Subcutaneous abdominal adipose tissue (tissue), 5 donors: ENCODE results near the gene RYR1.

Source experiments
- H3K27ac ChIP-seq: one replicate; pipeline ENCODE4 v1.7.0; 2013; ENCODE audit warnings: low read depth, mild to moderate bottlenecking, inconsistent platforms, low read length, moderate library complexity
- H3K27me3 ChIP-seq, 5 donors: one replicate each; pipeline ENCODE4 v1.7.0; 2013; ENCODE audit warnings: low read length in 5 of 5, inconsistent platforms in 1 of 5; ENCODE audit not compliant: control insufficient read depth in 5 of 5, insufficient read depth in 4 of 5
- H3K36me3 ChIP-seq, 5 donors: one replicate each; pipeline ENCODE4 v1.7.0; 2013; ENCODE audit warnings: low read length in 5 of 5; ENCODE audit not compliant: control insufficient read depth in 5 of 5, insufficient read depth in 5 of 5
- H3K4me1 ChIP-seq, 5 donors: one replicate each; pipeline ENCODE4 v1.7.0; 2013; ENCODE audit warnings: low read length in 5 of 5, mild to moderate bottlenecking in 3 of 5, moderate library complexity in 1 of 5; ENCODE audit not compliant: control insufficient read depth in 5 of 5, insufficient read depth in 5 of 5
- H3K4me3 ChIP-seq, 5 donors: one replicate each; pipeline ENCODE4 v1.7.0; 2013; ENCODE audit warnings: low read length in 5 of 5, low read depth in 1 of 5
- H3K9ac ChIP-seq, 5 donors: one replicate each; pipeline ENCODE4 v1.7.0; 2013; ENCODE audit warnings: low read length in 5 of 5, mild to moderate bottlenecking in 4 of 5, moderate library complexity in 3 of 5
- H3K9me3 ChIP-seq, 5 donors: one replicate each; pipeline ENCODE4 v1.7.0; 2013; ENCODE audit warnings: low read length in 5 of 5; ENCODE audit not compliant: control insufficient read depth in 5 of 5
- donor health status: healthy.
- donor health status: healthy.
- donor health status: healthy.
- donor health status: healthy.
- donor health status: healthy.

The RYR1 gene

DNA sequence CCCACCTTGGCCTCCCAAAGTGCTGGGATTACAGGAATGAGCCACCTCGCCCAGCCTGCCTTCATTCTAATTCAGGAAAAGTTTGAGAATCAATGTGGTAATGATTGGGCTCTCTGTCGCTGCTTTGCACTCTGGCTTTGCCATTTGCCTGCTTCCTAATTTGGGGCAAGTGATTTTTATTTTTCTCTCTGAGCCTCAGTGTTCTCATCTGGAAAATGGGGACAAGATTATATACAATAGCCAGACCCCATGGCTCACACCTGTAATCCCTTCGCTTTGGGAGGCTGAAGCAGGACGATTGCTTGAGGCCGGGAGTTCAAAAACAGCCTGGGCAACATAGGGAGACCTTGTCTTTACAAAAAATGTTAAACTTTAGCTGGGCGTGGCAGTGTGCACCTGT, 3.8 kb downstream of the RYR1 start:
- Histone ChIP-seq H3K27me3 (peaks cover 13 to 24% (median 20%) of the 10 kb centered on the region in 5 donors), H3K27ac (no peak overlapping the region), H3K36me3 (no peaks in the 10 kb centered on the region), H3K9me3 (no peaks in the 10 kb centered on the region), H3K4me3 (no peak overlapping the region), H3K4me1 (peaks cover 0 to 8% (median 0%) of the 10 kb centered on the region in 5 donors), H3K9ac (no peak overlapping the region)

DNA sequence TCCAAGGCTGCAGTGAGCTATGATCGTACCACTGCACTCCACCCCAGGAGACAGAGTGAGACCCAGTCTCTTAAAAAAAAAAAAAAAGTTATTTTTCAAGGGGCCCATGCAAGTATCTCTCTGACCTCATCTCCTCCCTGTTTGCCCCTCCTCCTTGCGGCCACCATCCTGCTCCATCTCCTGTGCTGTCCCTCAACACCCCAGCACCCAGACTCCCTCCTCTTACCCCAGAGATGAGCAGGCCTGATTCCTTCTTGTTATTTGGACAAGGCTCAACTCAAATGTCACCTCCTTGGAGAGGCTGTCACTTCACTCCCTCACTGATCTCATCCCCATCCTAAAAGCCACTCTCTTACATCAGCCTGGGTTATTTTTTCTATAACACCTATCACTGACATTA, 4.4 kb downstream of the RYR1 start:
- no peaks in the 10 kb centered on the region for H3K36me3 ChIP-seq
- no peaks in the 10 kb centered on the region for H3K9me3 ChIP-seq
- H3K4me3 ChIP-seq, result no peak overlapping the region
- no peak overlapping the region for H3K9ac ChIP-seq
- H3K27me3 ChIP-seq, result peaks cover 19 to 27% (median 25%) of the 10 kb centered on the region in 5 donors
- H3K27ac ChIP-seq, result no peak overlapping the region
- peaks cover 0 to 8% (median 0%) of the 10 kb centered on the region in 5 donors for H3K4me1 ChIP-seq

DNA sequence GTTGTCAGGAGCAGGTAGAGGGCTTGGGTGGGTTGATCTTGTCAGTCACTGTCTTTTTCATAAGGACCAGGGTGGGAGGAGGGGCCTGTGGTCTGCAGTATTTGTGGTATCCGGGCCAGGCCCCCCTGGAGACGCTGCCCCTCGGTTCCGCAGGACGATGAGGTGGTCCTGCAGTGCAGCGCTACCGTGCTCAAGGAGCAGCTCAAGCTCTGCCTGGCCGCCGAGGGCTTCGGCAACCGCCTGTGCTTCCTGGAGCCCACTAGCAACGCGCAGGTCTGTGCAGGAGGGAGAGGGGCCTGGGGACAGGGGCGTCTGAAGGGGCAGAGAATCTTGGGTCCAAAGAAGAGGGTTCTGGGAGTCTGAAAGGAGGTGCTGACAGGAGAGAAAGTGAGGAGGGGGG, 7.1 kb downstream of the RYR1 start:
- H3K4me1 ChIP-seq, result no peaks in the 10 kb centered on the region
- no peak overlapping the region for H3K27ac ChIP-seq
- H3K27me3 ChIP-seq, result peaks cover 5 to 13% (median 9%) of the 10 kb centered on the region in 5 donors
- no peaks in the 10 kb centered on the region for H3K9me3 ChIP-seq
- no peak overlapping the region for H3K4me3 ChIP-seq
- no peak overlapping the region for H3K9ac ChIP-seq
- H3K36me3 ChIP-seq, result peaks cover 0 to 7% (median 0%) of the 10 kb centered on the region in 5 donors

DNA sequence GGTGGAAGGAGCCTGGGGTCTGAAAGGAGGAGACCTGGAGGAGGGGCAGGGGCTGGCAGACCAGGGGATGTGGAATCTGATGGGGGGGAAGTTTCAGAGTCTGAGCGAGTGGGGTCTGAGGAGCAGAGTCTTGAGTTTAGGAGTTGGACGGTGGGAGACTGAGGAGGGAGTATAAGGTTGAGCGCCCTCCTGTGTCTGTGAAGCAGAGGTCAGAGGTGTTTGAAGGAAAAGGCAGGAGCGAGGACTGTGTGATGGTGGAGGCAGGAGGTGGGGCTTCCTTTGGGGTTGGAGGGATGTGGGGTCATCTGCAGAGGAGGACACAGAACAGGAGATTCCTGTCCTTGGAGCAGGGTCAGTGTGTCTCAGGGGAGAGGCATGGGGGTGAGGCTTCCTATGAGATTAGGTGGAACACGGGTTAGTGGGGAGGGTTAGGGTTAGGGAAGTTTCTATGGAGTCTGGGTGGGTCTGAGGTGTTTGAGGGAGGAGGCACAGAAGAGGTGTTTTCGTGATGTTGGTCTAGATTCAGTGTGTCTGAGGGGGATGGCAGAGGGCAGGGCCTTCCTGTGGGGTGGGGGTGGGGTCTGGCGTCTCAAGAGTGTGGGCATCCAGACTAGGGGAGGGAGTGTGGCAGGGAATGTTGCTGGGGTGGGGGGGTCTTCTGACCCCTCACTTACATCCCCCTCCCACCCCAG, 8.3 kb downstream of the RYR1 start:
- Histone ChIP-seq H3K4me1 (no peaks in the 10 kb centered on the region), H3K27me3 (peaks cover 5 to 13% (median 9%) of the 10 kb centered on the region in 5 donors), H3K36me3 (peaks cover 0 to 14% (median 0%) of the 10 kb centered on the region in 5 donors), H3K27ac (no peak overlapping the region), H3K9ac (no peak overlapping the region), H3K9me3 (no peaks in the 10 kb centered on the region), H3K4me3 (no peak overlapping the region)

DNA sequence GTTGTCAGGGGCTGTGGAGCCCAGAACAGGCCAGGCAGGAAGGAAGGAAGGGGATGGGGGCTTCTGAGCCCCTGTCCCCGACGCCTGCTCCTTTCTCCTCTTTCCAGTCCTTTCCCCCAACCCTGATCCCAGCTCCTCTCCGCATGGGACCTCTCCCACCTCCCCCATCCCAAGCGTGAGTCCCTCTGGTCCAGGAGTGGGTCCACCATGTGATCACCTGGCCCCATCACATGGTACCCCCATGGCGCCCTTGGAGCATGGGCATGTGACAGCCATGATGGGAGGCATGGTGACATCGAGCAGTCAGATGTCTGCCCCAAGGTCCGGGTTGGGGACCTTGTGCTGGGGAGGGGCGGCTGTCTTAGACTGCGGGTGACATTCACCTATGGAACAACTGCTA, 9.2 kb downstream of the RYR1 start:
- H3K36me3 ChIP-seq, result peaks cover 0 to 14% (median 0%) of the 10 kb centered on the region in 5 donors

DNA sequence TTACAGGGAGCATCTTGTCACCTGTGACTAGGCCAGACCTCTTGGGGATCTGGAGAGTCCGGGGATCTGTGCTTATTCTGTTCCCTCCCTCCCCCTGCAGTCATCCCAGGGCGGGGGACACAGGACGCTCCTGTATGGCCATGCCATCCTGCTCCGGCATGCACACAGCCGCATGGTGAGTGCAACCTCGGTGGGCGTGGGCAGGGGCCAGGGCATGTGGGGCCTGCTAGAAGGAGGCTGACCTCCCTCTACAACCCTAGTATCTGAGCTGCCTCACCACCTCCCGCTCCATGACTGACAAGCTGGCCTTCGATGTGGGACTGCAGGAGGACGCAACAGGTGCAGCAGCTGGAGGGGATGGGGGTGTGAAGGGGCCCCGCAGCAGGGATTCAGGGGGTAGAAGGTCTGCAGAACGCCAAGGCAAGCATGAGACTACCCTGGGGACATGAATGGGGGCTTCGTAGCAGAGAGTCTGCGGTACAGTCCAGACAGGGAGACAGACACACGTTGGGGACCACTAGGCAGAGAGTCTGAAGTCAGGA, 10.0 kb downstream of the RYR1 start:
- Histone ChIP-seq H3K27me3 (peaks cover 5 to 13% (median 9%) of the 10 kb centered on the region in 5 donors), H3K27ac (no peak overlapping the region), H3K9ac (no peak overlapping the region), H3K36me3 (peaks cover 0 to 18% (median 0%) of the 10 kb centered on the region in 5 donors), H3K4me3 (no peak overlapping the region), H3K4me1 (no peaks in the 10 kb centered on the region), H3K9me3 (no peaks in the 10 kb centered on the region)

More for the DNA sequence above, 9.2 kb downstream of the RYR1 start:
- peaks cover 5 to 13% (median 9%) of the 10 kb centered on the region in 5 donors for H3K27me3 ChIP-seq
- no peak overlapping the region for H3K4me3 ChIP-seq
- H3K4me1 ChIP-seq, result no peaks in the 10 kb centered on the region
- H3K9me3 ChIP-seq, result no peaks in the 10 kb centered on the region
- no peak overlapping the region for H3K27ac ChIP-seq
- H3K9ac ChIP-seq, result no peak overlapping the region

DNA sequence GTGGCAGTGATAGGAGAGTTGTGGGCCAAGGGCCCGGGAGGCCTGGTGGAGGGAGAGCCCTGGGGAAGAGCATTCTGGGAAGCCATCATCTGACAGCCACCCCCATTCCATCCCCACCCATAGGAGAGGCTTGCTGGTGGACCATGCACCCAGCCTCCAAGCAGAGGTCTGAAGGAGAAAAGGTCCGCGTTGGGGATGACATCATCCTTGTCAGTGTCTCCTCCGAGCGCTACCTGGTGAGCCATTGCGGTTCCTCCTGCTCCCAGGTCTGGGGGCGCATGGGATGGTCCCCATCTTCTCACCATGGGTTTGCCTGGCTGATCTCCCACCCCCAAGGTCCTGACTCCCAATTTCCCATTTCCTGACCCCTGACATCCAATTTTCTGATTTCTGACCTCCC, 10.5 kb downstream of the RYR1 start:
- Histone ChIP-seq H3K27me3 (peaks cover 5 to 13% (median 9%) of the 10 kb centered on the region in 5 donors), H3K36me3 (peaks cover 0 to 23% (median 0%) of the 10 kb centered on the region in 5 donors), H3K27ac (no peak overlapping the region), H3K4me3 (no peak overlapping the region), H3K4me1 (no peaks in the 10 kb centered on the region), H3K9me3 (no peaks in the 10 kb centered on the region), H3K9ac (no peak overlapping the region)

DNA sequence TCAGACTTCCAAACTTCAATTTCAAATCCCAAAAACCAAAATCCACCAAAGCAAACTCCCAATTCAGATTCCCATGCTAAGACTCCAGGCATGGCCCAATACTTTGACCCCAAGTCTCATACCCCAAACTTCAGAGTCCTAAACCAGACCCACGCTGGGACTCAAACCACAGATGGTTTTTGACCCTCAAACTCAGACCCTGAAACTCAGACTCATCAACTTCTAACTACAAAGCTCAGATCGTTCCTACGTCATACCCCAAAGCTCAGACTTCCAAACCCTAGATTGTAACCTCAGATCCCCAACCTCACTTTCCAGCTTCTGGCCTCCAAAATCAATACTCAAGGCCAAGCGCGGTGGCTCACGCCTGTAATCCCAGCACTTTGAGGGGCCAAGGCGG, 11.9 kb downstream of the RYR1 start:
- H3K9ac ChIP-seq, result no peak overlapping the region
- no peaks in the 10 kb centered on the region for H3K4me1 ChIP-seq
- H3K27ac ChIP-seq, result no peak overlapping the region
- no peak overlapping the region for H3K4me3 ChIP-seq
- no peaks in the 10 kb centered on the region for H3K9me3 ChIP-seq
- H3K36me3 ChIP-seq, result peaks cover 0 to 28% (median 0%) of the 10 kb centered on the region in 5 donors
- peaks cover 5 to 13% (median 9%) of the 10 kb centered on the region in 5 donors for H3K27me3 ChIP-seq

DNA sequence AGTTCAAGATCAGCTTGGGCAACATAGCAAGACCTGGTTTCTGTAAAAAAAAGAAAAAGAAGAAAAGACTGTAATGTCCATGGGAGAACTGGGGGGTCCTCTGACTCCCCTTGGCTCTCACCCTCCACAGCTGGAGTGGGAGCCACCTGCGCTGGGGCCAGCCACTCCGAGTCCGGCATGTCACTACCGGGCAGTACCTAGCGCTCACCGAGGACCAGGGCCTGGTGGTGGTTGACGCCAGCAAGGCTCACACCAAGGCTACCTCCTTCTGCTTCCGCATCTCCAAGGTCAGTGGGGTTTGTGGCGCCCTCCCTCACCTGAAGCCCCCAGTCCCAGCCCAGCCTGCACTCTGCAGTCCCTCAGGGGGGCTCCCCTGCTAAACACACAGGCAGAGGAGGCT, 14.7 kb downstream of the RYR1 start:
- Histone ChIP-seq H3K4me3 (no peak overlapping the region), H3K36me3 (peaks cover 0 to 42% (median 0%) of the 10 kb centered on the region in 5 donors), H3K27me3 (peaks cover 0 to 4% (median 0%) of the 10 kb centered on the region in 5 donors), H3K9ac (no peak overlapping the region), H3K27ac (no peak overlapping the region), H3K4me1 (no peaks in the 10 kb centered on the region), H3K9me3 (no peaks in the 10 kb centered on the region)

DNA sequence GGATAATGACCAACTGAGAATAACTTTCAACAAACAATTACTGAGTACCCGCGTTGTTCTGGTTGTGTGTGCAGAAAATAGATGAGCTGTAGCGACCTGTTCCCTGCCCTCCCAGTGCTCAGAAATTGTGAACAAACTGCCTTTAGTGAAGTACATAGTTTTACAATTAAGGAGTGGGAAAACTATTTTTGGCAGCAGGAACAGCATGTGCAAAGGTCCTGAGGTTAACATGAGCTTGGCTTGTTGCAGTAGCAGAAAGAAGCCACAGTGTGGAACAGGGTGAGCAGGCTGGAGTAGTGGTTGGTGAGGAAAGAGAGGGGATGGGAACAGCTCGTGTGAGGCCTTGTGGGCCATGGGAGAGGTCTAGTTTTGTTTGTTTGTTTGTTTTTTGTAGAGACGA, 16.0 kb downstream of the RYR1 start:
- no peaks in the 10 kb centered on the region for H3K9me3 ChIP-seq
- H3K27me3 ChIP-seq, result peaks cover 0 to 3% (median 0%) of the 10 kb centered on the region in 5 donors
- no peak overlapping the region for H3K27ac ChIP-seq
- H3K36me3 ChIP-seq, result peaks cover 0 to 34% (median 0%) of the 10 kb centered on the region in 5 donors
- no peak overlapping the region for H3K4me3 ChIP-seq
- no peaks in the 10 kb centered on the region for H3K4me1 ChIP-seq
- no peak overlapping the region for H3K9ac ChIP-seq
